ENCODE results near the gene PIGO. TPM values are rescaled to one million over a fixed set of nuclear protein-coding genes. Genes with fewer than 3 reads are reported as not detected.

The PIGO gene
- total RNA-seq, 4 donors from 2014 or later, result 9.1 to 12.5 (median 10.1) TPM

DNA sequence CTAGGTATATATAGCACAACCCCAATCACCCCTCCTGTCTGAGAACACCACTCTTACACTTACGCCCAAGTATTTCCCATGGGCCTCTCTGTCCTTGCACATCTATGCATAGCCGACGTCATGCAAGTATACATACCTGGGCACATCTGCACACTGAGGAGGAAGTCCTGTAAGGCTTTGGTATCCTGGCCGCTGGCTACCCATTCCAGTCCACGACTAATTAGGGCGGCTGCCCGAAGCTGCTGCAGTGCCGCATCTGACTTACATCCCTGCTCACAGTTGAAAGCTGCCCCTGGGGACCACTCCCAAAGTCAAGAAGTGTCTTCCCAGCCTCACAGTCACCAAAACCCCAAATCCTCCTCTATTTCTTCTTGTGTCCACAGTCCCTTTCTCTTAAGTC lies 21.6 kb downstream of the PIGO start:
- H3K4me3 ChIP-seq, result no peak overlapping the region
- WGBS, result 96% methylated on average over 8 of the region's 8 CpGs
- H3K9me3 ChIP-seq, result no peaks in the 10 kb centered on the region
- TF ChIP-seq EP300 (IDR thresholded peaks at IDR 0.05), result no peak
- no peak for TF ChIP-seq POLR2AphosphoS5 (IDR thresholded peaks at IDR 0.05)
- TF ChIP-seq POLR2A (IDR thresholded peaks at IDR 0.05; ENCODE audit: low read depth), result no peak
- no peak for TF ChIP-seq CTCF (IDR thresholded peaks at IDR 0.05)
- intact Hi-C loops (cut with DNase I), result loop anchor here (5.0 kb wide), 1 partner anchor 87 kb away; the partner anchor contains the start of gene DNAJB5
- H3K27me3 ChIP-seq, result no peaks in the 10 kb centered on the region
- DNase-seq (ENCODE audit: extremely low spot score), result no peak
- no peak overlapping the region for H3K27ac ChIP-seq (replicated peaks in 1 of 4)
- H3K4me1 ChIP-seq, result peaks cover 28 to 45% (median 37%) of the 10 kb centered on the region in 4 donors
- H3K36me3 ChIP-seq, result peaks cover 0 to 32% (median 14%) of the 10 kb centered on the region in 4 donors

DNA sequence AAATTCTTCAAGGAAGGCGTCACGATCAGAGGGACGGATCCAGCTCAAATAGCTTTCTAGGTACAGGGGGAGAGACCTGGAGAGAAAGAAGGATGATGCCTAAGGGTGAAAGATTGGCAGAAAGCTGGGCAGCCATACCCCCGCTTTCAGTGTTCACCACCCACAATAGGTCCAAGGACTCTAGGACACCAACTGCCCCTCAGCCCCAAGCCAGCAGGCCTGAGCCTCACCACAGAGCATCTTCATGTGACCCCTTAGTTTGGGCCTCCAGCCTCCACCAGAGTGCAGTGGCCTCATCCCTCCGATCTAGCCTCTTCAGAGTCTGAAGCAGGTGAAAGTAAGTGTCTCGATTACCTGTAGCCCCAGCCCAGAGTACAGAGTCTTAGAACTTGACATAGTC lies 22.2 kb downstream of the PIGO start:
- DNase-seq (ENCODE audit: extremely low spot score), result no peak
- Histone ChIP-seq H3K4me1 (peaks cover 31 to 48% (median 40%) of the 10 kb centered on the region in 4 donors), H3K36me3 (peaks cover 0 to 32% (median 14%) of the 10 kb centered on the region in 4 donors), H3K27ac (replicated peaks in 1 of 4) (no peak overlapping the region), H3K27me3 (no peaks in the 10 kb centered on the region), H3K4me3 (no peak overlapping the region), H3K9me3 (no peaks in the 10 kb centered on the region)
- intact Hi-C loops (cut with DNase I), result loop anchor here (5.0 kb wide), 1 partner anchor 87 kb away; the partner anchor contains the start of gene DNAJB5
- TF ChIP-seq EP300 (IDR thresholded peaks at IDR 0.05) (no peak), POLR2AphosphoS5 (IDR thresholded peaks at IDR 0.05) (no peak)
- WGBS, result 100% methylated on average over 6 of the region's 6 CpGs

DNA sequence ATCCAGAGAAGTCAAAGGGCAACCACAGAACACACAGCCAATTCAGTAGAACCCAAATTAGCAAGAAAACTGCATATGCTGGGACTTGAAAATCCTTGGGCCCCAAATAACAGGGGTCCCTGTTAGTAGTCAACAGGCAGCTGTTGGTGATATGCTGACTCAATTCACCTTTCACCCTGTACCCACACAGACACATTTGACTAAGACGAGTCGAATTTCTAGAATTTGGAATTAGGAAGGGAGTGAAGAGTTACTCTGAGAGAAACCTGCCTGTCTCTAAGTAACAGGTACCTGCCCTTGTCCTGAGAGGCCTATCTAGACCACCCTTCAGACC lies 23.1 kb downstream of the PIGO start:
- WGBS, result 100% methylated on average over 2 of the region's 2 CpGs
- no peak for TF ChIP-seq CTCF (IDR thresholded peaks at IDR 0.05)
- no peak for TF ChIP-seq POLR2A (IDR thresholded peaks at IDR 0.05; ENCODE audit: low read depth)
- no peak for TF ChIP-seq POLR2AphosphoS5 (IDR thresholded peaks at IDR 0.05)
- no peak for TF ChIP-seq EP300 (IDR thresholded peaks at IDR 0.05)

GRCh38 chr9:35072461-35073278 lies 23.7 kb downstream of the PIGO start, which contains the start of gene VCP:
TSS of gene VCP (minus strand) at chr9:35072625. CDS start at chr9:35072353, 272 bp downstream.
- Histone ChIP-seq H3K4me3 (peak within 1 kb of the TSS; percentile 85 to 100 (median 92)), H3K36me3 (peaks cover 4 to 38% (median 19%) of the 10 kb centered on the region in 4 donors), H3K9me3 (no peaks in the 10 kb centered on the region), H3K4me1 (peaks cover 37 to 48% (median 42%) of the 10 kb centered on the region in 4 donors), H3K27me3 (no peaks in the 10 kb centered on the region), H3K27ac (replicated peaks in 1 of 4) (peak within 1 kb of the TSS; percentile 98 to 100 (median 100))
- peak; percentile 91 to 98 for TF ChIP-seq POLR2AphosphoS5 (IDR thresholded peaks at IDR 0.05)
- no peak for TF ChIP-seq EP300 (IDR thresholded peaks at IDR 0.05)
- no peak for TF ChIP-seq CTCF (IDR thresholded peaks at IDR 0.05)
- peak; percentile 81 for TF ChIP-seq POLR2A (IDR thresholded peaks at IDR 0.05; ENCODE audit: low read depth)
- intact Hi-C loops (cut with DNase I), result loop anchor here (5.0 kb wide), 1 partner anchor 85 kb away; the partner anchor contains the start of gene DNAJB5
- DNase-seq (ENCODE audit: extremely low spot score), result peak; percentile 99
- 10% methylated on average over 23 of the region's 54 CpGs for WGBS

More for the DNA sequence above, 23.1 kb downstream of the PIGO start:
- no peak for DNase-seq (ENCODE audit: extremely low spot score)
- H3K4me1 ChIP-seq, result peaks cover 31 to 48% (median 40%) of the 10 kb centered on the region in 4 donors
- H3K9me3 ChIP-seq, result no peaks in the 10 kb centered on the region
- peak overlapping the region in 3 of 4 donors; percentile 85 to 96 (median 89) for H3K4me3 ChIP-seq
- no peaks in the 10 kb centered on the region for H3K27me3 ChIP-seq
- intact Hi-C loops (cut with DNase I), result loop anchor here (5.0 kb wide), 1 partner anchor 86 kb away; the partner anchor contains the start of gene DNAJB5
- peak overlapping the region; percentile 98 to 100 (median 100) for H3K27ac ChIP-seq (replicated peaks in 1 of 4)
- H3K36me3 ChIP-seq, result peaks cover 0 to 32% (median 14%) of the 10 kb centered on the region in 4 donors

Data from esophagus muscularis mucosa (tissue), 4 donors.